Hepatic stellate cell (primary cell): ENCODE results near the gene FCRLB.
A peak's percentile ranks its signal among the peaks of the same experiment; 100 is the strongest.
"Not testable (repeated sequence)": the region's sequence is repeated elsewhere in the genome, so short reads cannot be mapped to it uniquely, and the experiment has no call there.

ENCODE experiments used
- DNase-seq: peaks from one replicate; pipeline ENCODE4 v3.0.0; 2011; ENCODE audit warnings: low spot score

FCRLB gene

DNA sequence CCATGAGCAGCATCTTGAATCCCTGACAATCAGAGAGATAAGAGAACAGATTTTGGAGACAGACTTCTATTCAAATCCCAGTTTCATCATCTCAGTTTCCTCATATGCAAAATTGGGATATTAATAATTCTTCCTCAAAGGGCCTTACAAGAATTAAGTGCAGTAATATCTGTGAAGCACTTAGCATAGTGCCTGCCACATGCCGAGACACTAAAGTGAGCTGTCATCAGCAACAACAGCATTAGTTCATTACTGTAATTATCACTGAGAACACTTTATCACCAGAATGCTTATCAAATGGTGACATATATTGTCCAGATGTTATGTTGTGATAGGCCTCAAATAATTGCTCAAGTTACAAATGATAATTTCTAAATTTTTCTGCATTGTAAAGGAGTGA, 922 bp upstream of the FCRLB start:
- DNase-seq = no peak

DNA sequence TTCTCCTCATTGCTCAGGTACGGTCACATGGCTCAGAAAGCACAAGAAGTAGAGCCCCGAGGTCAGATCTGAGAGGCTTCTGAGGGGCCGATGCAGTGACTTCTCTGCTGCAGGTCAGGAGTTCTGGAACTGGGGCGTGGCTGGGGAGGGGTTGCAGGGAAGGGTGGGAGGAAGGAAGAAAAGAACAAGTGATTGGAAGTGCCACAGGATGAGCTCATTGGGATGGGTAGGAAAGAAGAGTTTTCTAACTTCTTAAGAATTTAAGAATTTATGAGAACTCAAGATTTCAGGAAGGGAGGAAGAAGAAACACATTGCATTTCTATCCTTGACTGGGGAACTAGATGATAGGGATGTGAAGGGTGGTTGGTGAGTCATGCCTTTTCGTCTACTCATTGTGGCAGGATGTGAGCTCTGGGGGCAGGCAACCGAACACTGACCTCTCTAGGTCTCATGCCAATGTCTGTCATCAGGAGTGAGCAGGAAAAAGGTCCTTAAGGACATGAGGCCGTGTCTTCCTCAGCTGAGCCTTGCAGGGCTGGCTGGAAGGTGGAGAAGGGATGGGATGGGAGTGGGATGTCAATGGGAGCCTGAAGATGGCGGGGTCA, 497 bp downstream of the FCRLB start:
- peak; percentile 86 for DNase-seq

DNA sequence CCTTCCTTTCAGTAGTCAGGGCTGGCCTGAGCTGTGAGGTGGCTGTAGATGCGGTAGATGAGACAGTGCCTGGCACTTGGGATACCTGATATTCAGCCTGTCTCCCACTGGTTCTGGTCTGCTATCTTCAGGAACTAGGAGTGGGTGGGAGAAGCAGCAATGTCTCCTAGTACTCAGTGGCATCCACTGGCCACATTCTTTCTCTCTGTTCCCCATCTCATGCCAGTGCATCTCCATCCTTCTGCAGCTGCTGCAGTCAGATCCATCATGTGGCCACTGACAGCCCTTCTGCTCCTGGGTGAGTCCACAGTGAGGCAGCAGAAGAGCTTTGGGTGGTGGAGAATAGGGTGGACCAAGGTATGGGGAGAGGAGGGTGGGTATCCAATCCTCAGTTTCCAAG, 1.1 kb downstream of the FCRLB start:
- no peak for DNase-seq

DNA sequence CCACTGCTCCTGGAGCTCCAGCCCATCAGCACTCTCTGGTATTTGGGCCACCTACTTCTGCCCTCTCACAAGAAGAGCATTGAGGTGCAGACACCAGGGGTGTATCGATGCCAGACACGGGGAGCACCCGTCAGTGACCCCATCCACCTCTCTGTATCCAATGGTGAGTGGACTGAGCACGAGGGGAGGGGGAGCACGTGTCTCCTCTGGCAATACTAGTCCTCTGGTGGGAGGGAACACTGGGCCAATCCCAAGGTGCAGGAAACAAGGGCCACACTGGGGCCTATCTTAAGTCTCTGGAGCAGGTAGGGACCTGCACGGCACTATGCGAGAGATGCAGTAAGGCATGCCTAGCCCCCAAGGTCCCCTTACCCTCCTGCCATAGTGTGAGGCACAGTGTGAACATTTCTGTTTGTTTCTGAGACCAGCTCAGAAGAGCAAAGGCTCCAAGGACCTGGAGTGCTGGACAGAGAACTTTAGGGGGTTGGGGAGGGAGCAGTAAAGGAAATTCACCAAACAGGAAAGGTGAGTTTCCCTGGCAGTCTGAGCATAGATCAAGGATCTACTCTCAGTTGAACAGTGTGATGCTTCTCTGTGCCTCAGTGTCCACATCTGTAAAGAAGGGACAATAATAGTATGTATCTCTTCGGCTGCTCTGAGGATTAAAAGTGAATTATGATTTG, 2.3 kb downstream of the FCRLB start:
- no peak for DNase-seq

DNA sequence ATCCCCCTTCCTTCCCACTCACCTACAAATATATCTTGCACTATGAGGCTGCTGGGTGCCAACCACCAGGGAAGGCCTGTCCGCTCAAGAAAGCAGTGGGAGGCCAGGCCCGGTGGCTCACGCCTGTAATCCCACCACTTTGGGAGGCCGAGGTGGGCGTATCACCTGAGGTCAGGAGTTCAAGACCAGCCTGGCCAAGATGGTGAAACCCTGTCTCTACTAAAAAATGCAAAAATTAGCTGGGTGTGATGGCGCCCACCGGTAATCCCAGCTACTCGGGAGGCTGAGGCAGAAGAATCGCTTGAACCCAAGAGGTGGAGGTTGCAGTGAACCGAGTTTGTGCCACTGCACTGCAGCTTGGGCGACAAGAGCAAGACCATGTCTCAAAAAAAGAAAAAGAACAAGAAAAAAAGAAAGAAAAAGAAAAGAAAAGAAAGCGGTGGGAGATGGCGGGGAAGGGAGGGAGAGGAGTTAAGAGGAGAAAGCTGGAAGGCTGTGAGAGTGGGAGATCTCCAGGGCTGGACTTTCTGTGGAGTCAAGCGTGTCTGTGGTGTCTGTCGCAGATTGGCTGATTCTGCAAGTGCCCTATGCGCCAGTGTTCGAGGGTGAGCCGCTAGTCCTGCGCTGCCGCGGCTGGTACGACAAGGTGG, 4.0 kb downstream of the FCRLB start:
- not testable (repeated sequence) for DNase-seq

DNA sequence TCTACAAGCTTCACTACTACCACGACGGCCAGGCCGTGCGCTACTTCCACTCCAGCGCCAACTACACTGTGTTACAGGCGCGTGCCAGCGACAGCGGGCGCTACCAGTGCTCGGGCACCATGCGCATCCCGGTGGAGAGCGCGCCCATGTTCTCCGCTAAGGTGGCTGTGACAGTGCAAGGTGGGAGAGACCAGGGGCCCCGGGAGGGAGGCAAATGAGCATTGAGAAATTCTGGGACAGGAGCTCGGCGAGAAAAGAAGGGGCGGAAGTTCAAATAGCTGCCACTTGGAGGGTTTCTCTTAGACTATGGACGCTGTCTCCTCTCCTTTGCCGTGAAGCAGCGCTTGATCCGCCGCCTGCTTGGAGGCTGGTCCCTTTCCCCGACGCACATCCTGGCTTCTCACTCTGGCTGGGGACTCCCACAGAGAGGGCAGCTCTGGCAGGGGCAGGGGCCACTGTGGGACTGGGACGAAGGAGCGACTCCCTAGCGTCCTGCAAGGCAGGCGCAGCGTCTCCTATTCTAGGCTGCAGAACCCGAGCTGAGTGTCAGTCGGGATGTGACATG, 4.6 kb downstream of the FCRLB start:
- peak; percentile 45 for DNase-seq

DNA sequence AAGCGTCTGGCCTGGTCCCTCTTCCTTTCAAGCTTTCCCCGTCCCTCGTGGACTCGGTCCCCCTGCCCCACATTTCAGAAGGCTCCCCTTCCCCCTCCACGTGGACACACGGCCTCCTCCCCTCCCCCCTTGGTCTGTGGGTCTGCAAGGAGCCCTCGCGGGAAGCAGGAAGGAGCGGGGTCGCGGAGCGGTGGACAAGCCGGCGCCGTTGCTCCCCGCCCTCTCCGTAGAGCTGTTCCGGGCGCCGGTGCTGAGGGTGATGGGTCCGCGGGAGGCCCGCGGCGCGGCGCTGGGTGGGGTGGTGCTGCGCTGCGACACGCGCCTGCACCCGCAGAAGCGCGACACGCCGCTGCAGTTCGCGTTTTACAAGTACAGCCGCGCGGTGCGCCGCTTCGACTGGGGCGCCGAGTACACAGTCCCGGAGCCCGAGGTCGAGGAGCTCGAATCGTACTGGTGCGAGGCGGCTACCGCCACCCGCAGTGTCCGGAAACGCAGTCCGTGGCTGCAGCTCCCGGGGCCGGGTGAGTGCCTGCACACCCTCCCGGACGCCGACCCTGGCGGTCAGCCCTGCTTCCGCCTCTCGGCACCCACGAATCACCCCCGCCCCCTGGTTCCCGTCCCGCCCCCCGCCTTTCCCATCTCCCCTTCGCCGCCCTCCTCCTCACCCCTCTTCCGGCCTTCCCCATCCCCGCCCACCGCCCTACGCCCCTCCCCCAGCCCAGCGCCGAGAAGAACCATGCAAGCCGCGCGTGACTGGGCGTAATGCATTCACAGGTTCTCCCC, 5.3 kb downstream of the FCRLB start:
- peak; percentile 68 for DNase-seq

DNA sequence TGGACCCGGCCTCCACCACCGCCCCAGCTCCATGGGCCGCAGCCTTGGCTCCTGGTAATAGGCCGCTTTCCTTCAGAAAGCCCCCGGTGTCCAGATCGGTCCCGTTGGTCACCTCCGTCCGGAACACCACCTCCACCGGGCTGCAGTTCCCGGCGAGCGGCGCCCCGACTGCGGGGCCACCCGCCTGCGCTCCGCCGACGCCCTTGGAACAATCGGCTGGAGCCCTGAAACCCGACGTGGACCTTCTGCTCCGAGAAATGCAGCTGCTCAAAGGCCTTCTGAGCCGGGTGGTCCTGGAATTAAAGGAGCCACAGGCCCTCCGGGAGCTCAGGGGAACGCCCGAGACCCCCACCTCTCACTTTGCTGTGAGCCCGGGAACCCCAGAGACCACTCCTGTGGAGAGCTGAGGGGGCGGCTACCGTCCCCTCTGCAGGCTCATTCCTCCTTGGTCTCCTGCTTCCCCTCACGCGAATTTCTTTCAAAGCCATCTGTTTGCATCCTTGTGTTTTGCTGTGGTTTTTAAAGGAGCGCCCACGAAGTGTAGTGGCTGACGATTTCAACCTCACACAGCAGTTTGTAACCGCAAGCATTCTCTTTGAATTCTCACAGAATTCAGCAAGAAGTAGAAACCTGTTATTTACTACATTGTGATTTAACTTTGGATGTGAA, 6.0 kb downstream of the FCRLB start:
- peak; percentile 46 for DNase-seq

DNA sequence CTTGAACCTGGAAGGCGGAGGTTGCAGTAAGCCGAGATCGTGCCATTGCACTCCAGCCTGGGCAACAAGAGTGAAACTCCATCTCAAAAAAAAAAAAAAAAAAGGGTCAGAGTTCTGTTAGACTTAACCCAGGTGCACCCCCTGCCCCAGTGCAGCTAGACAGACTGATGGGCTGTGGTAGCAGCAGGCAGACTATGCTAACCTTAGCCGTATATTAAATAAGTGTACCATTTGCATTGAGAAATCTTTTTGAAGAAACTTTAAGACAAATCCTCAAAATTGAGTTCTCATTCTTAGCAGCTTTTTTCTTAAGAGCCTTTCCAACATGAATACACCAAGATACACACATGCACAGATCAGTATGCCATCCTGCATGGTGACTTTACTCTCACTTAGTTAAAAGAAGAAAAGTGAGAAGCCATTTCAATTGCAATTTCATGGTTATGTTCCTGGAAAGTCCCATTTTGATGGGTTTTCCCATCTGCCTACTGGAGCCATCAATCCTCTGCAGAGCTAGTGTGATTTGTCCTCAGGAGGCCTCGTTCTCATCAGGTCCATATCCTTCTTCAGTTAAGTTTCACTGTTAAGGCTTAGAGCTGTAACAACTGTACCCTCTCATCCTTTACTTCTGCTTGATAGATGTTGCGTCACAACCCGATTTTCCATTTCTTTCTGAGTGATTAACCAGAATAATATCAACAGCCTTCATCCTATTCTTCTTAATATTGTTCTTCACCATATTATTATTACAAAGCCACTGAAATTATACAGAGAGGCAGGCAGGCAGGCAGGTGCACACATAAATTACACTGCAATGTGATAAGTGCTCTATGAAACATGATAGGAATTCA, 7.3 kb downstream of the FCRLB start:
- no peak for DNase-seq

DNA sequence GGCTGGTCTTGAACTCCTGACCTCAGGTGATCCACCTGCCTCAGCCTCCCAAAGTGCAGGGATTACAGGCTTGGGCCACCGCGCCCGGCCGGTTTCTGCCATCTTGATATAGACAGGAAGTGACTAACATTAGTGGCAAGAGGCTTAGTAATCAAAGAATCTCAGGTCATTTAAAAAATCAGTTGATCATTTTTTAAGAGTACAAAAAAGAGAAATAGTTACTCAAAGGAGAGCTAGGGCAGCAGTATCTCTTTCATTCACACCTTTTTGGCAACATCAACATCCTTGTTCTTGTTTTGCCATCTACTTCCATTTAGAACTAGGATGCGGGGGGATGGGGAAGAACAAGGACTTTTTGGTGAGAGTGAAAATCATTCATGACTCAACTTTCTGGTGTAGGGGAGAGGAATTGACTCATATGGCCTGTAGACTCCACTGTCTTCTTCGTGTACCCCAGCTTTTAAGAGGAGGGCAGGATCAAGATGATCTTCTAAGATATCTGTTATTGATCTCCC, 8.8 kb downstream of the FCRLB start:
- DNase-seq = peak; percentile 28

DNA sequence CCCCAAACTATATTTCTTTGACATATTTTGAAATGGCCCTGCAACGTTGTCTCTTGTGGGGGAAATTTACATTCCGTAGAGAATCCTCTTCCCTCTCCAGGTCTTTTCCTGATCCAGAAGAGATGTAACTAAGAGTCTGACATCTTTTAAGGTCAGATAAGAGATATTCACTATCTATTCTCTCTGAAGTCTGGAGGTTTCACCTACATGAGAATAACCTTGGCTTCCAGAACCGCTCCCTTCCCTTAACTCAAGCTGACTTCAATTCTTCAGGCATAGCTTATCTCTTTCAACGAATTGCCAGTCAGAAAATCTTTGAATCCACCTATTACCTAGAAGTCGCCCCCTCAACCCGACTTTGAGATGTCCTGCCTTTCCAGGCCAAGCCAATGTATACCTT, 9.9 kb downstream of the FCRLB start:
- DNase-seq = no peak

DNA sequence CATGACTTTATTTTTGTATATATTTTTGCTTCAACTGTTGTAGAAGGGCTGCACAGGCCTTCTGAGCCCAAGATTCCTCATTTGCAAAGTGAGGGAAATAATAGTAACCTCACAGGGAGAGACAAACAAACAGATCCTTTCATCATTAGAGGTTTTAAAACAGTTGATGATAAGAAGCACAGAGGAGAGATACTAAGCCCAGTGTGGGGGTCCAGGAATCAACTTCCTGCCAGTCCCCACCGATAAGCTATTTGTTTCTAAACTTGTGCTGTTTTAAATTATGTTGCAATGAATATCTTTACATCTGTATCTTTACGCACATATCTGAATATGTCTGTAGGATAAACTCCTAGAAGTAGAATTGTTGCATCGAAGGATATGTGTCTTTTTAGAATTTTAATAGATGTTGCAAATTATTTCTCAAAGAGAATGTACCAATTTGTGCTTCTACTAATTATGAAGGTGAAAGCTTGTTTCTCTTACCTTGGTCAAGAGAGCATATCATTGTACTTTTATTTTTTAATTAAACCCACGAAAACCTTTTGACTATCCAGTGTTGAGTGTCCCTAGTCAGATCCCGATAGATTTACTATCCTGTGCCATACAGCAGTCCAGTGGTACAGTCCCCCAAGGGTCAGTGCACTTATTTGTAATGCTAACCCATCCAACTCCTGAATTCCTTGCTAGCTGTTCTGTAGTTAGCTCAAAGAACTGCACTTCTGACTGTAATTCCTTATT, 10.8 kb downstream of the FCRLB start:
- no peak for DNase-seq

DNA sequence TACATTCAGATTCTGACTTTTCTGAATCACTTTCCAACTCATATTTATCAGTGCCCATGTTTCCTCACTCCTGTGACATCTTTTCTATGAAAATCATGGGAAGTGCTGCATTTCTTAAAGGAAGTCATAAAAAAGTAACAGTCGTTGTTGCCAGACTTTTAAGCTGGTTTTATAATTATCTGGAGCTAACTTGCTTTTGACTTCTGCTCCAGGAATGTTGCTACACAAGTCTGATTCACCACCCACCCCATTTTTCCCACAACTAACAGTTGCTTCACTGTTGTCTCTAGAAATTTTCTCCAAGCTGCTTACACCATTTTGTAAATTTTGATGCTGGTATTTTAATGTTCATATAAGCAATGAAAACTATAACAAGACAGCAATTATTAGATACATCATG, 12.2 kb downstream of the FCRLB start:
- DNase-seq = peak; percentile 58

DNA sequence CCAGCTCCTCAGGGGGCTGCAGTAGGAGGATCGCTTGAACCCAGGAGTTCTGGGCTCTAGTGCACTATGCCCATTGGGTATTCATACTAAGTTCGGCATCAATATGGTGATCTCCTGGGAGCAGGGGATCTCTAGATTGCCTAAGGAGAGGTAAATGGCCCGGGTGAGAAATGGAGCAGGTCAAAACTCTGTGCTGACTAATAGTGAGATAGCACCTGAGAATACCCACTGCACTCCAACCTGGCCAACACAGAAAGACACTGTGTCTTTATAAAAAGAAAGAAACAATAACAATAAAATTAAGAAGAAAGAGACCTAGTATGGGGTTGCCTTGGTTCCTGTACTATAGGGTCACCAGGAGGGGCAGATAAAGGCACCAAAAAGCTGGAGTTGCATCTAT, 14.5 kb downstream of the FCRLB start:
- no peak for DNase-seq

DNA sequence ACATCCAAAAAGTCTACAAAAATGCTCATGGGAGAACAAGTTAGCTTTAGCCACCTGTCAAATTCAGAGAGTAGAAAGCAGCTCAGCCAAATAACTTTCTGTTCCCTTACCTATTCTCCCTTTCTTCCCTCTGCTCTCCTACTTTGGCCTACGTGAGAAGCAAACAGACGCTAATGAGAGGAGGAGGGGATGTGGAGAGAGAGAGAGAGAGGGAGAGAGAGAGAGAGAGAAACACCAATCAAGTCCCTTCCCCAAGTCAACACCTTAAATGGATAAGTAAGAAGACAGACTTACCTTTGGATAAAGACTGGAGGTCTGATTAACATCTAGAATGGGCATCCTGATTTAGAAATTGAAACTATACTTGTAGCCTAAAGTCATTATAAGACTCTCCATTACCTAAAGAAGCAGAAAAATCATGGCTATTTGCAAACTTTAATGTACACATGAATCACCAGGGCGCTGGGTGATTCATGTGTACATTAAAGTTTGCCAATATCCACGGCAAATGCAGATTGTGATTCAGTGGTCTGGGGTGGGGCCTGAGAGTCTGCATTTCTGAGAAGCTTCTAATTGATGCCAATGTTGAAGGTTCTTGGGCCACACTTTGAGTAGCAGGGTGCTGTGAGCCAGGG, 15.1 kb downstream of the FCRLB start:
- no peak for DNase-seq

DNA sequence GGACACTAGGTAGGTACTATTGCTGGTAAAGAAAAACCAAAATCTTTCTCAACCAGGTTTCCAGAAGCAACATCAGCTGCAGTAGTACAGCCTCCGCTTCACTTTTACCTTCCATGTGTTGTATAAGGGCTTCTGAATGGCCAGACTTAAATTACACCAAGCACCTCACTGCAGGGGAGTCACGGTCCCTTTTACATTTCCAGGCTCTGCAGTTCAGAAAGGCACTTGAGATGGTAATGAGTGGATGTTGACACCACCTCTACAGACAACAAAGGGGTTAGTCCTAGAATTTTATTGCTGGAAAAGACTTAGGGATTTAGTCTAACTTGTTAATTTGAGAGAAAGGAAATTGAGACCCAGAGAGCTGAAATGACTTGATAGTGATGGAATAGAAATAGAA, 16.3 kb downstream of the FCRLB start:
- DNase-seq = no peak

DNA sequence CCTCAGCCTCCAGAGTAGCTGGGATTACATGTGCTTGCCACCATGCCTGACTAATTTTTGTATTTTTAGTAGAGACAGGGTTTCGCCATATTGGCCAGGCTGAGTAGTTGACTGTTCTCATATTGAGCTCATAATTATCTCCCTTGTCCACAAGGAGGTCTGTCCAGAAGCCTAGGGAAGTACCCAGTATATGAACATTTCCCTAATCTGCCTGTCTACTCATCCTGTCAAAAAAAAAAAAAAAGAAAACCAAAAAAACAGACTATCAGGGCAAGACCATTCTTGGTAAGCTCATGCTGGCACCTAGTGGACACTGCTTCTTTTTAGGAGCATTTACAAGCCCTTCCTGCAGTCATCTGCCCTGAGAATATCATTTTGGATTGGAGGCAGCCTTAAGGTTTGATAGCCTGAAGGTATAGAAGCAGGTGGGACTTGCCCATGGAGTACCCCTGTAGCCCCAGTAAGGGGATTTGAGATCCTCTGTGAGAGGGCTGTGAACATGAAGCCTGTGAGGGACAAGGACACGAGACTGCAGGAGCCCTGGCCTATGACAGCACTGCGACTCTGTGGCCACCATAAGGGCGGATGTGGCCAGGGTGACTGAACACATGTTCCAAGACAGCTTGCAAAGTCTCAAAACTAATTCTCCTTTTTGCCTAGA, 17.4 kb downstream of the FCRLB start:
- DNase-seq = peak; percentile 30

DNA sequence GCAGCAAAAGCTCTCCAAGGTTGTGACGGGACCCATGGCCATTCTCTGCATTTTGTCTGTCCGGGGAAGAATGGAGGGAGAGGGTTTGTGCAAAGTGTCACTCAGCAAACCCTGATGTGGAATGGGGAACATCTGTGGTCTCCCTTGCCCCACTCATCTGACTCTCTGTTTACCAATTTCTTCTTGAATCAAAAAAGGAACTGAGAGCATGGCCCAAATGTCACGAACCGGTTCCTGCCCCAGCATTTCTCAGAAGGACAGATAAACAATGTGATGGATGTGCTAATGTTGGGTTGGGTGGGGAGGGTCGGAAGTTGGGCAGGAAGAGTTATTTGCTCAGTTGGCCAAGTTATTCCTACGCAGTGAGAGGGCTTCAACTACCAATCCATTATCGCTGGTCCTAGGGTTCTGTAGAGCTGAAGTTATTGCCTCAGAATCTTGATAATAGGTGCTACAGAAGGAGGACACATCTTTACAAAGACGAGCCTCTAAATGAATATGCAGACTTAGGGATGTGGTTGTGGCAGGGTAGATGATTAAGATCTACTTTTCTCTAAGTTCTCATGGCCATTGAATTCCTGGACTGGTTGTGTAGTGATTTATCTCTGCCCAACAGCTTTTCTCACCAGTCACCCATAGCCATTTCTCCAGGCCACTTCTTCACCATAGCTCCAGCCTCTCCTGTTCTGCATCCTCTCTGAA, 18.7 kb downstream of the FCRLB start:
- DNase-seq = no peak
